Endothelial cell of umbilical vein (primary cell): ENCODE results near the gene LANCL2. TPM values are rescaled to one million over a fixed set of nuclear protein-coding genes. Genes with fewer than 3 reads are reported as not detected.

Experiments used
- BruUV-seq: library from RNA; stranded (reverse); fragments of 400-500 nt; replicated peaks from 2 replicates; lab custom pipeline; 2021; lab: Mats Ljungman, UMichigan
- CTCF ChIA-PET: fragments of 300-600, 350-600 bp; sonication (Branson Sonifier 250); formaldehyde crosslinking; loops from one replicate; lab custom pipeline; 2021; ENCODE audit warnings: antibody characterized with exemption, inconsistent platforms; lab: Charles Lee
- POLR2A ChIA-PET: fragments of 300-600, 350-600 bp; sonication (Branson Sonifier 250); formaldehyde crosslinking; loops from one replicate; lab custom pipeline; 2021; ENCODE audit warnings: antibody characterized with exemption, inconsistent platforms; lab: Charles Lee
- DNase-seq: peaks from one replicate; pipeline ENCODE4 v3.0.0-alpha.2; 2011; ENCODE audit warnings: low read depth, low spot score
- FAIRE-seq: peaks from 2 replicates; lab custom pipeline; 2011; peaks lifted over from hg19 to GRCh38; lab: Jason Lieb, UNC
- H2AFZ ChIP-seq: 2 replicates; pipeline ENCODE4 v1.6.0; 2012; ENCODE audit warnings: low read depth, low read length, control low read depth, inconsistent platforms
- H3K27ac ChIP-seq: 2 replicates; pipeline ENCODE4 v1.5.1; 2011; ENCODE audit warnings: low read depth, mild to moderate bottlenecking, control low read depth, low read length, moderate library complexity; ENCODE audit not compliant: insufficient read depth
- H3K27me3 ChIP-seq, 2 experiments: 2 replicates each; pipeline versions ENCODE4 v1.6.0 to v1.6.1; 2011; ENCODE audit warnings: low read length in 2 of 2, mixed read lengths in 1 of 2; ENCODE audit not compliant: control insufficient read depth in 2 of 2, insufficient read depth in 2 of 2
- H3K36me3 ChIP-seq, 2 experiments: 2 replicates in 1 of 2; 3 replicates in 1 of 2; pipeline ENCODE4 v1.5.1; 2011; ENCODE audit warnings: low read length in 2 of 2, mild to moderate bottlenecking in 1 of 2, moderate library complexity in 1 of 2; ENCODE audit not compliant: control insufficient read depth in 2 of 2, insufficient read depth in 2 of 2; ENCODE audit errors: extremely low read depth in 1 of 2
- H3K4me1 ChIP-seq: 3 replicates; pipeline ENCODE4 v1.5.1; 2011; ENCODE audit warnings: mild to moderate bottlenecking, low read length; ENCODE audit not compliant: control insufficient read depth, insufficient read depth; ENCODE audit errors: extremely low read depth
- H3K4me2 ChIP-seq: 2 replicates; pipeline ENCODE4 v1.6.1; 2011; ENCODE audit warnings: low read length, control low read depth, mixed read lengths; ENCODE audit not compliant: insufficient read depth
- H3K4me3 ChIP-seq, 3 experiments: fragments of 200-600 bp in 1 of 3; sonication (generic), shearing (Covaris generic) in 1 of 3; replicated peaks in 1 of 3; 2 replicates each; pipeline ENCODE4 v1.5.1; 2011 to 2016; ENCODE audit warnings: control low read depth in 3 of 3, low read length in 3 of 3, mild to moderate bottlenecking in 2 of 3, inconsistent platforms in 1 of 3, low read depth in 1 of 3, moderate library complexity in 1 of 3; ENCODE audit not compliant: insufficient read depth in 1 of 3
- H3K79me2 ChIP-seq: 2 replicates; pipeline ENCODE4 v1.6.0; 2012; ENCODE audit warnings: low read length, inconsistent platforms; ENCODE audit not compliant: control insufficient read depth, insufficient read depth
- H3K9ac ChIP-seq: replicated peaks from 2 replicates; pipeline ENCODE3; 2011; ENCODE audit warnings: low read length, control low read depth; ENCODE audit not compliant: insufficient read depth; ENCODE audit errors: extremely low read depth
- H3K9me1 ChIP-seq: replicated peaks from 3 replicates; pipeline ENCODE4 v1.6.0; 2011; ENCODE audit warnings: mild to moderate bottlenecking, low read length; ENCODE audit not compliant: control insufficient read depth, insufficient read depth; ENCODE audit errors: extremely low read depth
- H3K9me3 ChIP-seq: replicated peaks from 2 replicates; pipeline ENCODE4 v1.5.1; 2012; ENCODE audit warnings: low read length, inconsistent platforms; ENCODE audit not compliant: control insufficient read depth, insufficient read depth
- H4K20me1 ChIP-seq: replicated peaks from 2 replicates; pipeline ENCODE3; 2011; ENCODE audit warnings: mild to moderate bottlenecking, low read length; ENCODE audit not compliant: control insufficient read depth, insufficient read depth; ENCODE audit errors: extremely low read depth
- EZH2 ChIP-seq: IDR thresholded peaks from 2 replicates; pipeline ENCODE4 v1.6.1; 2012; ENCODE audit warnings: borderline replicate concordance, low read depth, mild to moderate bottlenecking, moderate library complexity, low read length, inconsistent platforms; ENCODE audit not compliant: severe bottlenecking
- FOS ChIP-seq: IDR thresholded peaks from 2 replicates; pipeline ENCODE4 v1.6.1; 2011; ENCODE audit warnings: mild to moderate bottlenecking, low read length, moderate library complexity, borderline replicate concordance; ENCODE audit not compliant: insufficient read depth
- GATA2 ChIP-seq: IDR thresholded peaks from 2 replicates; pipeline ENCODE4 v1.7.0; 2011; ENCODE audit warnings: low read depth, mild to moderate bottlenecking, moderate library complexity, mixed read lengths, low read length; ENCODE audit not compliant: insufficient read length, insufficient read depth
- JUN ChIP-seq: IDR thresholded peaks from 2 replicates; pipeline ENCODE4 v1.6.1; 2011; ENCODE audit warnings: borderline replicate concordance, low read depth; ENCODE audit not compliant: insufficient read length, insufficient read depth
- MYC ChIP-seq: IDR thresholded peaks from one replicate; pipeline ENCODE4 v1.6.1; 2011; ENCODE audit warnings: mild to moderate bottlenecking, low read depth, low read length
- POLR2A ChIP-seq: IDR thresholded peaks from 2 replicates; pipeline ENCODE4 v1.6.1; 2012; ENCODE audit warnings: low read depth, mild to moderate bottlenecking, control low read depth, low read length
- POLR2AphosphoS5 ChIP-seq: IDR thresholded peaks from 2 replicates; pipeline ENCODE4 v1.6.1; 2012; ENCODE audit warnings: low read depth, mild to moderate bottlenecking, control low read depth, low read length, moderate library complexity; ENCODE audit not compliant: insufficient read depth
- dilution Hi-C: fragments of 300-500 bp; cut with MboI; formaldehyde crosslinking; loops from one replicate; pipeline ENCODE4 v1.15.0; 2019; ENCODE audit warnings: low sequenced_read_pairs; ENCODE audit not compliant: extremely low pct_ligation_motif_present
- intact Hi-C: fragments of 100-400 bp; cut with micrococcal nuclease; formaldehyde crosslinking; loops from one replicate; pipeline ENCODE4 v1.10.0; 2022
- polyA plus RNA-seq, 4 experiments: library from polyadenylated mRNA; depleted of rRNA in 3 of 4; stranded (reverse) in 3 of 4; unstranded in 1 of 4; fragments of >200 nt; gene quantifications; 2 replicates each; pipeline versions ENCODE4 v1.2.1 to v1.2.3, GENCODE V29; 2011 to 2012; ENCODE audit warnings: missing spikeins in 1 of 4
- total RNA-seq: library from RNA; stranded (reverse); gene quantifications from 2 replicates; pipeline ENCODE4 v1.2.3, GENCODE V29; 2021
- TF ChIP-seq, protein P1 (sequence below), 2 donors: IDR thresholded peaks; 1 replicate in 1 of 2; 2 replicates in 1 of 2; pipeline ENCODE4 v1.5.1; 2011; ENCODE audit warnings: low read length in 2 of 2, mild to moderate bottlenecking in 2 of 2, moderate library complexity in 2 of 2, control low read depth in 1 of 2, inconsistent platforms in 1 of 2, low read depth in 1 of 2; ENCODE audit not compliant: insufficient read depth in 1 of 2; ENCODE audit errors: extremely low read depth in 1 of 2

The LANCL2 gene
- total and polyA plus RNA-seq, 2 donors (not counting 3 experiments of a cell fraction or from before 2014, with no cell fraction given): 19.2 to 25.3 TPM

- Histone ChIP-seq H2AFZ (no peak overlapping the region), H3K9me3 (no peaks in the 10 kb centered on the region), H3K4me2 (no peak overlapping the region), H3K27ac (no peak overlapping the region), H3K9me1 (no peaks in the 10 kb centered on the region), H3K4me3 (no peak overlapping the region), H3K36me3 (no peaks in the 10 kb centered on the region), H4K20me1 (no peaks in the 10 kb centered on the region), H3K9ac (no peak overlapping the region), H3K27me3 (no peaks in the 10 kb centered on the region), H3K79me2 (no peaks in the 10 kb centered on the region), H3K4me1 (peaks cover 7% of the 10 kb centered on the region)
- intact Hi-C loops: no loop called here
- DNase-seq (no peak), FAIRE-seq (peak; percentile 15)
- TF ChIP-seq GATA2: no peak
- no peak for TF ChIP-seq EZH2
- no peak for TF ChIP-seq JUN
- no TSS peak for BruUV-seq
- dilution Hi-C loops: no loop called here
- ChIA-PET CTCF (no interaction called here), POLR2A (no interaction called here)
These were observed 73.1 kb downstream of the LANCL2 start for GRCh38 chr7:55438085-55438756.

- Histone ChIP-seq H3K27ac (no peak overlapping the region), H3K4me2 (no peak overlapping the region), H3K9me3 (no peaks in the 10 kb centered on the region), H3K36me3 (no peaks in the 10 kb centered on the region), H2AFZ (no peak overlapping the region), H3K4me3 (no peak overlapping the region), H3K9me1 (no peaks in the 10 kb centered on the region), H3K79me2 (no peaks in the 10 kb centered on the region), H3K4me1 (peaks cover 7% of the 10 kb centered on the region), H4K20me1 (no peaks in the 10 kb centered on the region), H3K27me3 (no peaks in the 10 kb centered on the region), H3K9ac (no peak overlapping the region)
- intact Hi-C loops (no loop called here), dilution Hi-C loops (no loop called here)
- peak; percentile 9 for DNase-seq
- BruUV-seq: no TSS peak
- CTCF ChIA-PET: no interaction called here
- FAIRE-seq: peak; percentile 12
- TF ChIP-seq FOS (no peak), MYC (no peak), POLR2AphosphoS5 (no peak), JUN (no peak), POLR2A (no peak), GATA2 (no peak)
- TF ChIP-seq, protein P1, sequence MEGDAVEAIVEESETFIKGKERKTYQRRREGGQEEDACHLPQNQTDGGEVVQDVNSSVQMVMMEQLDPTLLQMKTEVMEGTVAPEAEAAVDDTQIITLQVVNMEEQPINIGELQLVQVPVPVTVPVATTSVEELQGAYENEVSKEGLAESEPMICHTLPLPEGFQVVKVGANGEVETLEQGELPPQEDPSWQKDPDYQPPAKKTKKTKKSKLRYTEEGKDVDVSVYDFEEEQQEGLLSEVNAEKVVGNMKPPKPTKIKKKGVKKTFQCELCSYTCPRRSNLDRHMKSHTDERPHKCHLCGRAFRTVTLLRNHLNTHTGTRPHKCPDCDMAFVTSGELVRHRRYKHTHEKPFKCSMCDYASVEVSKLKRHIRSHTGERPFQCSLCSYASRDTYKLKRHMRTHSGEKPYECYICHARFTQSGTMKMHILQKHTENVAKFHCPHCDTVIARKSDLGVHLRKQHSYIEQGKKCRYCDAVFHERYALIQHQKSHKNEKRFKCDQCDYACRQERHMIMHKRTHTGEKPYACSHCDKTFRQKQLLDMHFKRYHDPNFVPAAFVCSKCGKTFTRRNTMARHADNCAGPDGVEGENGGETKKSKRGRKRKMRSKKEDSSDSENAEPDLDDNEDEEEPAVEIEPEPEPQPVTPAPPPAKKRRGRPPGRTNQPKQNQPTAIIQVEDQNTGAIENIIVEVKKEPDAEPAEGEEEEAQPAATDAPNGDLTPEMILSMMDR (IDR thresholded peaks at IDR 0.05; ENCODE audit: extremely low read depth in 1 of 2, insufficient read depth in 1 of 2, low read depth in 1 of 2, low read length in 2 of 2): no peak
- POLR2A ChIA-PET: no interaction called here
These were observed 73.8 kb downstream of the LANCL2 start for GRCh38 chr7:55438757-55439525.
